Hepatocyte (in vitro differentiated cells): ENCODE measurements around the gene SLC1A2.

Experiments
- CTCF ChIP-seq: fragments of 200-600 bp; sonication (generic); IDR thresholded peaks from 2 replicates; pipeline ENCODE4 v1.5.1; 2016; ENCODE audit warnings: antibody characterized with exemption, mild to moderate bottlenecking; ENCODE audit not compliant: poor library complexity
- EZH2phosphoT487 ChIP-seq: fragments of 200-600 bp; sonication (generic); IDR thresholded peaks from one replicate; pipeline ENCODE4 v1.6.1; 2018; ENCODE audit warnings: antibody characterized with exemption, mild to moderate bottlenecking, low read depth, moderate library complexity; ENCODE audit not compliant: unreplicated experiment, severe bottlenecking

- TF ChIP-seq EZH2phosphoT487 (no peak), CTCF (no peak)
Measured at GRCh38 chr11:35262735-35263134, 156.6 kb downstream of the SLC1A2 start.
